ENCODE results near the gene CELF2.

DNA sequence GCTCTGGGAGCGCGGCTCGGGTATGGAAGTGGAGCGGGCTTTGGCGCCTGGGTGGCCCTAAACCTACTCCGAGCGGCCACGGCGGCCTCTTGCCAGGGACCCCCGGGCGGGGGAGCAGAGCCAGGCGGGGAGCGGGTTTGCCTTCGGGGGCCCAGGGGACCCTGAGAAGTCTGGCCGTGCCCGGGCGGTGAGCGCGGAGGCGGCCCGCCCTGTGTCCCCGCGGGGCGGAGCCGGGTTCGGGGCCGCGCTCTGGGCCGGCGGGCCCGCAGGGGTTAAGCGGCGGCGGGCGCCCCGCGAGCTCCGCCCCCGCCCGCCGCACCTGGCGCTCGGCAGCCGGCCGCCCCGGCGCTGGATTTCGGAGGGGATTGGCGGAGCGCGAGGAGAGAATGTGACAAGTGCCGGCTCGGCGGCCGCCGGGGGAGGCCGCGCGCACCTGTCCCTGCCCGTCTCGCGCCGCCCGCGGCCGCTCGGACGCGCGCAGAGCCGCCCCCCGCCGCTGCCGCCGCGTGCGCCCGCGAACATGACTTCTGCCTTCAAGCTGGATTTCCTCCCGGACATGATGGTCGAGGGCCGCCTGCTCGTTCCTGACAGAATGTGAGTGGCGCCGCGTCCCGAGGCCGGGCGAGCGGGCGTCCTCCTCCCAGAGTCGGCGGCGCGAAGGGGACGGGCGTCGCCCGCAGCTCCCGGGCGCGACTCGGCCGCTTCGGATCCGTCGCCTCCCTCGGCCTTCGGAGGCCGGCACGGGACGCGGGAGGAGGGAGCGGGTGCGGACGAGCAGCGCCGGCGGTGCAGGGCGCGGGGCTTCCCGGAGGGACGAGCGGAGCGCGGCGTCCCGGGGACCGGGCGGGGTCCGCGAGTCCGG, at the start of gene CELF2:
- TF ChIP-seq MEF2A (IDR thresholded peaks at IDR 0.05; ENCODE audit: control insufficient read depth, low read depth, low read length) (no peak), RFX7 (CRISPR knock-in tag; IDR thresholded peaks at IDR 0.05) (no peak), ZBTB1 (CRISPR knock-in tag; IDR thresholded peaks at IDR 0.05; ENCODE audit: borderline replicate concordance, low read depth) (no peak), RAD21 (CRISPR knock-in tag; conservative IDR thresholded peaks at IDR 0.05 in 1 of 2, IDR thresholded peaks at IDR 0.05 in 1 of 2) (no peak)
- TF ChIP-seq, protein P1, sequence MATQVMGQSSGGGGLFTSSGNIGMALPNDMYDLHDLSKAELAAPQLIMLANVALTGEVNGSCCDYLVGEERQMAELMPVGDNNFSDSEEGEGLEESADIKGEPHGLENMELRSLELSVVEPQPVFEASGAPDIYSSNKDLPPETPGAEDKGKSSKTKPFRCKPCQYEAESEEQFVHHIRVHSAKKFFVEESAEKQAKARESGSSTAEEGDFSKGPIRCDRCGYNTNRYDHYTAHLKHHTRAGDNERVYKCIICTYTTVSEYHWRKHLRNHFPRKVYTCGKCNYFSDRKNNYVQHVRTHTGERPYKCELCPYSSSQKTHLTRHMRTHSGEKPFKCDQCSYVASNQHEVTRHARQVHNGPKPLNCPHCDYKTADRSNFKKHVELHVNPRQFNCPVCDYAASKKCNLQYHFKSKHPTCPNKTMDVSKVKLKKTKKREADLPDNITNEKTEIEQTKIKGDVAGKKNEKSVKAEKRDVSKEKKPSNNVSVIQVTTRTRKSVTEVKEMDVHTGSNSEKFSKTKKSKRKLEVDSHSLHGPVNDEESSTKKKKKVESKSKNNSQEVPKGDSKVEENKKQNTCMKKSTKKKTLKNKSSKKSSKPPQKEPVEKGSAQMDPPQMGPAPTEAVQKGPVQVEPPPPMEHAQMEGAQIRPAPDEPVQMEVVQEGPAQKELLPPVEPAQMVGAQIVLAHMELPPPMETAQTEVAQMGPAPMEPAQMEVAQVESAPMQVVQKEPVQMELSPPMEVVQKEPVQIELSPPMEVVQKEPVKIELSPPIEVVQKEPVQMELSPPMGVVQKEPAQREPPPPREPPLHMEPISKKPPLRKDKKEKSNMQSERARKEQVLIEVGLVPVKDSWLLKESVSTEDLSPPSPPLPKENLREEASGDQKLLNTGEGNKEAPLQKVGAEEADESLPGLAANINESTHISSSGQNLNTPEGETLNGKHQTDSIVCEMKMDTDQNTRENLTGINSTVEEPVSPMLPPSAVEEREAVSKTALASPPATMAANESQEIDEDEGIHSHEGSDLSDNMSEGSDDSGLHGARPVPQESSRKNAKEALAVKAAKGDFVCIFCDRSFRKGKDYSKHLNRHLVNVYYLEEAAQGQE (IDR thresholded peaks at IDR 0.05; ENCODE audit: borderline replicate concordance) = no peak
- TF ChIP-seq, protein P1 (CRISPR knock-in tag; IDR thresholded peaks at IDR 0.05; ENCODE audit: low read depth) = no peak
- TF ChIP-seq, protein P2, sequence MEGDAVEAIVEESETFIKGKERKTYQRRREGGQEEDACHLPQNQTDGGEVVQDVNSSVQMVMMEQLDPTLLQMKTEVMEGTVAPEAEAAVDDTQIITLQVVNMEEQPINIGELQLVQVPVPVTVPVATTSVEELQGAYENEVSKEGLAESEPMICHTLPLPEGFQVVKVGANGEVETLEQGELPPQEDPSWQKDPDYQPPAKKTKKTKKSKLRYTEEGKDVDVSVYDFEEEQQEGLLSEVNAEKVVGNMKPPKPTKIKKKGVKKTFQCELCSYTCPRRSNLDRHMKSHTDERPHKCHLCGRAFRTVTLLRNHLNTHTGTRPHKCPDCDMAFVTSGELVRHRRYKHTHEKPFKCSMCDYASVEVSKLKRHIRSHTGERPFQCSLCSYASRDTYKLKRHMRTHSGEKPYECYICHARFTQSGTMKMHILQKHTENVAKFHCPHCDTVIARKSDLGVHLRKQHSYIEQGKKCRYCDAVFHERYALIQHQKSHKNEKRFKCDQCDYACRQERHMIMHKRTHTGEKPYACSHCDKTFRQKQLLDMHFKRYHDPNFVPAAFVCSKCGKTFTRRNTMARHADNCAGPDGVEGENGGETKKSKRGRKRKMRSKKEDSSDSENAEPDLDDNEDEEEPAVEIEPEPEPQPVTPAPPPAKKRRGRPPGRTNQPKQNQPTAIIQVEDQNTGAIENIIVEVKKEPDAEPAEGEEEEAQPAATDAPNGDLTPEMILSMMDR (IDR thresholded peaks at IDR 0.05 in 2 of 3, conservative IDR thresholded peaks at IDR 0.05 in 1 of 3; ENCODE audit: insufficient read depth in 2 of 3, low read depth in 1 of 3, low read length in 3 of 3) = no peak
- TF ChIP-seq, protein P3, sequence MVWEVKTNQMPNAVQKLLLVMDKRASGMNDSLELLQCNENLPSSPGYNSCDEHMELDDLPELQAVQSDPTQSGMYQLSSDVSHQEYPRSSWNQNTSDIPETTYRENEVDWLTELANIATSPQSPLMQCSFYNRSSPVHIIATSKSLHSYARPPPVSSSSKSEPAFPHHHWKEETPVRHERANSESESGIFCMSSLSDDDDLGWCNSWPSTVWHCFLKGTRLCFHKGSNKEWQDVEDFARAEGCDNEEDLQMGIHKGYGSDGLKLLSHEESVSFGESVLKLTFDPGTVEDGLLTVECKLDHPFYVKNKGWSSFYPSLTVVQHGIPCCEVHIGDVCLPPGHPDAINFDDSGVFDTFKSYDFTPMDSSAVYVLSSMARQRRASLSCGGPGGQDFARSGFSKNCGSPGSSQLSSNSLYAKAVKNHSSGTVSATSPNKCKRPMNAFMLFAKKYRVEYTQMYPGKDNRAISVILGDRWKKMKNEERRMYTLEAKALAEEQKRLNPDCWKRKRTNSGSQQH (CRISPR knock-in tag; IDR thresholded peaks at IDR 0.05) = no peak

Data from K562 (cell line).